Heart left ventricle (tissue), 13 donors: Measurements from ENCODE around the gene GNAQ.

ENCODE experiments used
- CTCF ChIP-seq, 12 donors: fragments of 200-600 bp; sonication (generic) in 4 of 12; IDR thresholded peaks; one replicate each; pipeline versions ENCODE4 v1.5.0 to v1.8.0; 2018 to 2022; ENCODE audit warnings: antibody characterized with exemption in 12 of 12, mild to moderate bottlenecking in 5 of 12
- POLR2A ChIP-seq, 2 donors: fragments of 450-650 bp; IDR thresholded peaks; one replicate each; pipeline ENCODE4 v1.6.1; 2017; ENCODE audit warnings: antibody characterized with exemption in 2 of 2, mild to moderate bottlenecking in 2 of 2, moderate library complexity in 2 of 2
- donor health status: ischemic (EF 13 %, LVEDD 7.1; RV severe dilation, severe dysfunction).
- donor health status: DM: no; HTN: yes; CAD: no.
- donor health status: DM: no; HTN: no; CAD: no.
- donor health status: ischemic (EF 25% LVEDD 6.9; RV normal size, moderate dysfunction).
- donor health status: ischemic (EF 25% LVEDD 5.7; RV mildly dilated, moderate dysfunction).
- donor health status: ischemic (EF 35%, LVEDD 5.7; RV mildly dilated, moderate dysfunction).
- donor health status: nonischemic (EF 11% LVEDD 7.7; RV severe dilation, severe dysfunction).
- donor health status: DM: yes; HTN: yes; CAD: no.
- donor health status: PGD.
- donor health status: ischemic (EF 29% LVEDD 5.4; RV normal size, mild dysfunction).
- donor health status: nonischemic (EF 23%, LVEDD 6.1; RV moderate dilation, normal function).

- TF ChIP-seq CTCF (IDR thresholded peaks at IDR 0.05) (peak in 4 of 12 donors; percentile 3 to 17 (median 12)), POLR2A (IDR thresholded peaks at IDR 0.05) (no peak)
These were observed 27.0 kb downstream of the GNAQ start for GRCh38 chr9:78004478-78005229.
